Esophagus (tissue), 2 donors: ENCODE data around the gene CACNA1B. TPM values are rescaled to one million over a fixed set of nuclear protein-coding genes. Genes with fewer than 3 reads are reported as not detected.
"Not testable (repeated sequence)": the region's sequence is repeated elsewhere in the genome, so short reads cannot be mapped to it uniquely, and the experiment has no call there.

Source experiments
- H3K27ac ChIP-seq, 2 donors: one replicate each; pipeline ENCODE4 v1.5.1; 2013; ENCODE audit warnings: low read depth in 2 of 2, mild to moderate bottlenecking in 2 of 2, inconsistent platforms in 1 of 2, low read length in 1 of 2, moderate library complexity in 1 of 2
- H3K27me3 ChIP-seq, 2 donors: one replicate each; pipeline ENCODE4 v1.6.1; 2013; ENCODE audit warnings: low read length in 2 of 2, control low read depth in 1 of 2, mild to moderate bottlenecking in 1 of 2; ENCODE audit not compliant: insufficient read depth in 2 of 2, control insufficient read depth in 1 of 2
- H3K36me3 ChIP-seq, 2 donors: one replicate each; pipeline ENCODE4 v1.6.1; 2013; ENCODE audit warnings: low read length in 1 of 2; ENCODE audit not compliant: control insufficient read depth in 2 of 2, insufficient read depth in 2 of 2
- H3K4me1 ChIP-seq, 2 donors: one replicate each; pipeline ENCODE4 v1.6.1; 2013; ENCODE audit warnings: low read length in 1 of 2; ENCODE audit not compliant: control insufficient read depth in 2 of 2, insufficient read depth in 2 of 2
- H3K4me3 ChIP-seq, 2 donors: one replicate each; pipeline ENCODE4 v1.5.1; 2013; ENCODE audit warnings: low read length in 2 of 2, mild to moderate bottlenecking in 2 of 2, low read depth in 1 of 2, moderate library complexity in 1 of 2
- H3K9me3 ChIP-seq, 2 donors: one replicate each; pipeline ENCODE4 v1.6.1; 2013; ENCODE audit warnings: mild to moderate bottlenecking in 2 of 2, low read depth in 1 of 2, low read length in 1 of 2, moderate library complexity in 1 of 2; ENCODE audit not compliant: control insufficient read depth in 2 of 2, insufficient read depth in 1 of 2
- WGBS, 2 donors: extraction: QIAGEN DNeasy Blood & Tissue Kit; methylation state at CpG; one replicate each; pipeline ENCODE4 v1.1.7; 2013; 5-methylcytosine and 5-hydroxymethylcytosine counted together
- polyA plus RNA-seq, 2 donors: library from polyadenylated mRNA; stranded (reverse); fragments of 200-250 nt; gene quantifications; one replicate each; pipeline ENCODE4 v1.2.3, GENCODE V29; 2013
- donor health status: healthy with polysubstance abuse.
- donor health status: Bipolar disorder and iron deficiency.

Gene CACNA1B
- polyA plus RNA-seq, 2 donors, result under 0.01 TPM

- Histone ChIP-seq H3K9me3 (peaks cover 0 to 12% of the 10 kb centered on the region in 2 donors), H3K27ac (no peak overlapping the region), H3K27me3 (peaks cover 0 to 14% of the 10 kb centered on the region in 2 donors), H3K4me3 (peak overlapping the region; percentile 20 to 34), H3K36me3 (no peaks in the 10 kb centered on the region), H3K4me1 (peaks cover 0 to 6% of the 10 kb centered on the region in 2 donors)
- whole genome bisulfite sequencing, 2 donors, result 4 to 5% methylated on average over 84 to 101 of the region's 101 CpGs
Observed at GRCh38 chr9:137878146-137878941, 762 bp downstream of the CACNA1B start.

GRCh38 chr9:137879052-137879451 lies 1.5 kb downstream of the CACNA1B start:
- 81% methylated on average over 20 of the region's 20 CpGs for WGBS, 2 donors

GRCh38 chr9:137879566-137880150 lies 2.1 kb downstream of the CACNA1B start:
- H3K36me3 ChIP-seq, result no peaks in the 10 kb centered on the region
- WGBS, 2 donors, result 83 to 85% methylated on average over 8 of the region's 8 CpGs
- no peak overlapping the region for H3K27ac ChIP-seq
- H3K4me1 ChIP-seq, result peaks cover 0 to 6% of the 10 kb centered on the region in 2 donors
- peaks cover 0 to 14% of the 10 kb centered on the region in 2 donors for H3K27me3 ChIP-seq
- H3K9me3 ChIP-seq, result peaks cover 0 to 12% of the 10 kb centered on the region in 2 donors
- H3K4me3 ChIP-seq, result no peak overlapping the region

More at GRCh38 chr9:137879052-137879451, 1.5 kb downstream of the CACNA1B start:
- Histone ChIP-seq H3K36me3 (no peaks in the 10 kb centered on the region), H3K27ac (no peak overlapping the region), H3K4me3 (no peak overlapping the region), H3K4me1 (peaks cover 0 to 6% of the 10 kb centered on the region in 2 donors), H3K9me3 (peaks cover 0 to 12% of the 10 kb centered on the region in 2 donors), H3K27me3 (peaks cover 0 to 14% of the 10 kb centered on the region in 2 donors)

GRCh38 chr9:137880160-137880975 lies 2.8 kb downstream of the CACNA1B start:
- Histone ChIP-seq H3K36me3 (no peaks in the 10 kb centered on the region), H3K4me3 (no peak overlapping the region), H3K27me3 (peaks cover 0 to 14% of the 10 kb centered on the region in 2 donors), H3K4me1 (peaks cover 0 to 6% of the 10 kb centered on the region in 2 donors), H3K9me3 (peaks cover 0 to 10% of the 10 kb centered on the region in 2 donors), H3K27ac (no peak overlapping the region)
- WGBS, 2 donors, result 80 to 81% methylated on average over 15 to 16 of the region's 16 CpGs

GRCh38 chr9:137880976-137881530 lies 3.5 kb downstream of the CACNA1B start:
- no peak overlapping the region for H3K4me3 ChIP-seq
- H3K9me3 ChIP-seq, result peaks cover 0 to 10% of the 10 kb centered on the region in 2 donors
- no peaks in the 10 kb centered on the region for H3K36me3 ChIP-seq
- H3K27me3 ChIP-seq, result peaks cover 0 to 11% of the 10 kb centered on the region in 2 donors
- peaks cover 0 to 6% of the 10 kb centered on the region in 2 donors for H3K4me1 ChIP-seq
- 75 to 78% methylated on average over 10 of the region's 10 CpGs for WGBS, 2 donors
- no peak overlapping the region for H3K27ac ChIP-seq

- Histone ChIP-seq H3K4me3 (no peak overlapping the region), H3K9me3 (peaks cover 0 to 8% of the 10 kb centered on the region in 2 donors), H3K36me3 (no peaks in the 10 kb centered on the region), H3K27me3 (peaks cover 0 to 11% of the 10 kb centered on the region in 2 donors), H3K4me1 (peaks cover 0 to 6% of the 10 kb centered on the region in 2 donors), H3K27ac (no peak overlapping the region)
- 55 to 56% methylated on average over 19 of the region's 19 CpGs for WGBS, 2 donors
Observed at GRCh38 chr9:137881591-137882505, 4.3 kb downstream of the CACNA1B start.

- 85% methylated on average over 10 of the region's 10 CpGs for whole genome bisulfite sequencing, 2 donors
- H3K4me3 ChIP-seq, result no peak overlapping the region
- H3K36me3 ChIP-seq, result no peaks in the 10 kb centered on the region
- H3K27ac ChIP-seq, result no peak overlapping the region
- peaks cover 0 to 6% of the 10 kb centered on the region in 2 donors for H3K4me1 ChIP-seq
- H3K27me3 ChIP-seq, result peaks cover 0 to 7% of the 10 kb centered on the region in 2 donors
- H3K9me3 ChIP-seq, result peaks cover 0 to 4% of the 10 kb centered on the region in 2 donors
Observed at GRCh38 chr9:137882506-137882821, 4.9 kb downstream of the CACNA1B start.

GRCh38 chr9:137883977-137884376 lies 6.4 kb downstream of the CACNA1B start:
- not testable (repeated sequence) for H3K27ac ChIP-seq, H3K4me3 ChIP-seq, H3K27me3 ChIP-seq, H3K4me1 ChIP-seq, H3K36me3 ChIP-seq, H3K9me3 ChIP-seq
- WGBS, 2 donors, result 79 to 100% methylated on average over 1 to 3 of the region's 6 CpGs
